Neural progenitor cell (in vitro differentiated cells): Measurements from ENCODE around the gene PDLIM1.

Experiments
- CTCF ChIP-seq: fragments of 200-600 bp; sonication (generic); IDR thresholded peaks from 2 replicates; pipeline ENCODE4 v1.5.1; 2017; ENCODE audit warnings: antibody characterized with exemption, mild to moderate bottlenecking
- EZH2 ChIP-seq: fragments of 200-600 bp; sonication (generic); IDR thresholded peaks from 2 replicates; pipeline ENCODE4 v1.6.1; 2017; ENCODE audit warnings: antibody characterized with exemption, mild to moderate bottlenecking, moderate library complexity
- EZH2phosphoT487 ChIP-seq: fragments of 200-600 bp; sonication (generic); IDR thresholded peaks from 2 replicates; pipeline ENCODE4 v1.6.1; 2017; ENCODE audit warnings: antibody characterized with exemption

GRCh38 chr10:95325863-95326262 is 35.1 kb upstream of the PDLIM1 start:
- TF ChIP-seq CTCF (no peak), EZH2phosphoT487 (no peak), EZH2 (no peak)
